HG03139 (cell line): ENCODE data around the gene E2F8.

Experiments
- ATAC-seq: cut with Tn5 transposase; IDR thresholded peaks from one replicate; pipeline ENCODE4 v1.9.1; 2021; ENCODE audit not compliant: unreplicated experiment

The E2F8 gene

DNA sequence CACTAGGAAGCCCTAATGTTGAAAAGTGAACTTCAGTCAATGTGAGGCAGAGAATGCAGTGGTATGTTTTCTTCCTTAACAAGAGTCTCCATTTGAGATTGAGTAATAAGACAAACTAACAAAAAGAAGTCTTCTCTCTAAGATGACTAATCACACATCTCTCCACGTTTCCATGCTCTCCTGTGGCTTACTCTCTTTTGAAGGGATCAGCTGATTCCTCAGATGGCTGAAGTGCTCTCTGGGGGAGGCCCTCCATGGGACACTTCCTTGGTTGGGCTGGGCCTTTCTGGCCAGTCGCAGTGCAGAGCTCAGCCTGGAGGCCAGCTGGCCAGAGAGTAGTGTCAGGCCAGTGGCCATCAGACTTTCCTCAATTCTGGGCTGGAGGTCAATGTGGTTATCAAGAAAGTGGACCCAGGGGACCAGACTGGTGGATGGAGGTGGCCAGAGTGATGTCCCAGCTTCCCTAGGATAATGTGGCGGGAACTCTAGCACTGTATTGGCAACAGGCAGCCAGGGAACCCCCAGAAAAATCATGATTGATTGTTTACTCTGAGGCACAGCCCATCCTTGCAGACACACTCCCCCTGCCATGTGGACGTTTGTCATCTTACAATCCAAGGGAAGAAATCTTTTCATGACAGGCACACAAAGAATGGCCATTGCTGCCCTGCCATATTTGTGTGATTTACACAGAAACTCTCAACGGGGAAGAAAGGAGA is 53.5 kb downstream of the E2F8 start:
- no peak for ATAC-seq

- ATAC-seq: no peak
These were observed 55.2 kb downstream of the E2F8 start for GRCh38 chr11:19185516-19186052.

- no peak for ATAC-seq
These were observed 55.7 kb downstream of the E2F8 start for GRCh38 chr11:19185036-19185435.

- ATAC-seq: no peak
These were observed 57.1 kb downstream of the E2F8 start for GRCh38 chr11:19183646-19184045.

- ATAC-seq: no peak
These were observed 59.0 kb downstream of the E2F8 start for GRCh38 chr11:19181531-19182261.

GRCh38 chr11:19176629-19177186 is 64.0 kb downstream of the E2F8 start:
- ATAC-seq: no peak
